ENCODE measurements around the gene JAKMIP1.

- TF ChIP-seq CTCF (IDR thresholded peaks at IDR 0.05) (no peak), POLR2A (IDR thresholded peaks at IDR 0.05) (no peak), EP300 (IDR thresholded peaks at IDR 0.05) (no peak)
These were observed 77.9 kb downstream of the JAKMIP1 start for GRCh38 chr4:6122496-6122895.
